Hepatocyte (in vitro differentiated cells): ENCODE measurements around the gene RPS15. TPM values are rescaled to one million over a fixed set of nuclear protein-coding genes. Genes with fewer than 3 reads are reported as not detected.
"Not testable (repeated sequence)": the region's sequence is repeated elsewhere in the genome, so short reads cannot be mapped to it uniquely, and the experiment has no call there.

Experiments
- DNase-seq: peaks from one replicate; pipeline ENCODE4 v3.0.0-alpha.2; 2016; ENCODE audit warnings: low spot score
- H2AFZ ChIP-seq: fragments of 200-600 bp; sonication (generic); 2 replicates; pipeline ENCODE4 v1.6.0; 2016; ENCODE audit warnings: antibody characterized with exemption, mild to moderate bottlenecking
- H3K27ac ChIP-seq: fragments of 200-600 bp; sonication (generic); 2 replicates; pipeline ENCODE4 v1.5.1; 2016; ENCODE audit warnings: mild to moderate bottlenecking
- H3K27me3 ChIP-seq: fragments of 200-600 bp; sonication (generic); 2 replicates; pipeline ENCODE4 v1.6.1; 2016
- H3K36me3 ChIP-seq: fragments of 200-600 bp; sonication (generic); replicated peaks from 2 replicates; pipeline ENCODE4 v1.5.1; 2016; ENCODE audit warnings: low read depth; ENCODE audit not compliant: insufficient read depth
- H3K4me1 ChIP-seq: fragments of 200-600 bp; sonication (generic); 2 replicates; pipeline ENCODE4 v1.5.1; 2016; ENCODE audit warnings: mild to moderate bottlenecking, moderate library complexity; ENCODE audit not compliant: insufficient read depth
- H3K4me2 ChIP-seq: fragments of 200-600 bp; sonication (generic); 2 replicates; pipeline ENCODE4 v1.6.0; 2016
- H3K4me3 ChIP-seq: fragments of 200-600 bp; sonication (generic); 2 replicates; pipeline ENCODE4 v1.5.1; 2016; ENCODE audit warnings: mild to moderate bottlenecking
- H3K79me2 ChIP-seq: fragments of 200-600 bp; sonication (generic); 2 replicates; pipeline ENCODE4 v1.6.0; 2017; ENCODE audit warnings: mild to moderate bottlenecking
- H3K9me2 ChIP-seq: fragments of 200-600 bp; sonication (generic); replicated peaks from 2 replicates; pipeline ENCODE4 v1.6.0; 2017; ENCODE audit warnings: mild to moderate bottlenecking; ENCODE audit not compliant: insufficient read depth
- H3K9me3 ChIP-seq: fragments of 200-600 bp; sonication (generic); 2 replicates; pipeline ENCODE4 v1.5.1; 2016; ENCODE audit warnings: low read depth, mild to moderate bottlenecking
- H4K20me1 ChIP-seq: fragments of 200-600 bp; sonication (generic); 2 replicates; pipeline ENCODE4 v1.6.0; 2016; ENCODE audit warnings: mild to moderate bottlenecking; ENCODE audit not compliant: insufficient read depth, poor library complexity, severe bottlenecking
- CTCF ChIP-seq: fragments of 200-600 bp; sonication (generic); IDR thresholded peaks from 2 replicates; pipeline ENCODE4 v1.5.1; 2016; ENCODE audit warnings: antibody characterized with exemption, mild to moderate bottlenecking; ENCODE audit not compliant: poor library complexity
- EZH2 ChIP-seq: fragments of 200-600 bp; sonication (generic); IDR thresholded peaks from 2 replicates; pipeline ENCODE4 v1.6.1; 2016; ENCODE audit warnings: antibody characterized with exemption, mild to moderate bottlenecking, borderline replicate concordance
- EZH2phosphoT487 ChIP-seq: fragments of 200-600 bp; sonication (generic); IDR thresholded peaks from one replicate; pipeline ENCODE4 v1.6.1; 2018; ENCODE audit warnings: antibody characterized with exemption, mild to moderate bottlenecking, low read depth, moderate library complexity; ENCODE audit not compliant: unreplicated experiment, severe bottlenecking
- WGBS: methylation state at CpG from one replicate; pipeline ENCODE4 v1.1.6; 2016; ENCODE audit warnings: low lambda C conversion rate; ENCODE audit errors: missing lambda C conversion rate; 5-methylcytosine and 5-hydroxymethylcytosine counted together
- polyA plus RNA-seq: library from polyadenylated mRNA; unstranded; fragments of >200 nt; fragmentation: Nextera tagmentation; extraction: Ambion mirVana; gene quantifications from 2 replicates; pipeline ENCODE4 v1.2.1, GENCODE V29; 2016
- total RNA-seq: library from RNA; depleted of rRNA; stranded (reverse); fragments of >200 nt; gene quantifications from 2 replicates; pipeline ENCODE4 v1.2.3, GENCODE V29; 2014

RPS15 gene
- total and polyA plus RNA-seq, 2 experiments from 2014 or later: 938 to 1,556 TPM

DNA sequence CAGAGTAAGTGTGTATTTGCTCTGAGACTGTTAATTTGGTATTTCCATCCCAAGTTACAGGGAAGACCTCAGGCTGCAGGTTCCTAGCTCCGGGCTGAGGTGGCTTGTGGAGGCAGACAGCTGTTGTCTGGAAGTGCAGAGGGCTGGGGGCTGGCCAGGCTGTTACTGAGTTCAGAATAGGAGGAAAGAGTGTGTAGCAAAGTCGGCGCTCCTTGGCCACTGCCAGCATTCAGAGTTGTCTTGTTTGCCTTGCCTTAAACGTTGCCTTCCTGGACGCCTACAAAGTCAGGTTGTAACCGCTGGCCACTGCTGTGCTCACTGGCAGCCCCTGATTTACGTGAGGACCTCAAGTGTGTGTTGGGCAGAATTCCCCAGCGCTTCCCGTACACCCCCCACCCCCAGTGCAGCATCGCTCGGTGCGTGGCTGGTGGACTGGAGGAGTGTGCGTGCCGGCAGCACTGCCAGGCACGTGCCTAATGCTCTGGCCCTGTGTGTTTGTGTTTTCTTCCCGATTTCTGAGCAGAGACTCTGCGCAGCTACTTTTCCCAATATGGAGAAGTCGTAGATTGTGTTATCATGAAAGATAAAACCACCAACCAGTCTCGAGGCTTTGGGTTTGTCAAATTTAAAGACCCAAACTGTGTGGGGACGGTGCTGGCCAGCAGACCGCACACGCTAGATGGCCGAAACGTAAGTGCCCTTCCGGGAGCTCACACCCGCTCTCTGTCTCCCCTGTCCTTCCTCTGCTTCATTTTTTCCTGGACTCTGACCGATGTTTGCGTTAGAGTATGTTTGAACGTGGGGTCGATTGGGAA is 20.3 kb upstream of the RPS15 start:
- H3K4me1 ChIP-seq: peaks cover 43% of the 10 kb centered on the region
- peaks cover 55% of the 10 kb centered on the region for H4K20me1 ChIP-seq
- H3K9me3 ChIP-seq: no peaks in the 10 kb centered on the region
- H3K79me2 ChIP-seq: peaks cover 90% of the 10 kb centered on the region
- H3K9me2 ChIP-seq: no peaks in the 10 kb centered on the region
- no peak overlapping the region for H2AFZ ChIP-seq
- H3K36me3 ChIP-seq: no peaks in the 10 kb centered on the region
- TF ChIP-seq EZH2 (no peak), CTCF (no peak), EZH2phosphoT487 (no peak)
- WGBS: 72% methylated on average over 30 of the region's 30 CpGs
- no peaks in the 10 kb centered on the region for H3K27me3 ChIP-seq
- DNase-seq: no peak
- peak overlapping the region; percentile 99 for H3K27ac ChIP-seq
- H3K4me2 ChIP-seq: peak overlapping the region; percentile 75
- H3K4me3 ChIP-seq: no peak overlapping the region

DNA sequence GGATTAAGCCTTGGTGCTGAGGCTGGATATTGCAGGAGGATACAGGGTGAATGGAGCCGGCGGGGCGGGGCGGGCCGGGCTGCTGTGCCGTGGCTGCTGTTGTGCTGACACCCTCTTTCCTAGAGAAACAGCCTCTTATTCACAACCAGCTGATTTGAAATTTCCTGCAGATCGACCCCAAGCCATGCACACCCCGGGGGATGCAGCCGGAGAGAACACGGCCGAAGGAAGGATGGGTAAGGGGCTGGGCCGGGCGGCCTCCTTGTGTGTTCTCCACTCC is 19.8 kb upstream of the RPS15 start:
- no peaks in the 10 kb centered on the region for H3K27me3 ChIP-seq

DNA sequence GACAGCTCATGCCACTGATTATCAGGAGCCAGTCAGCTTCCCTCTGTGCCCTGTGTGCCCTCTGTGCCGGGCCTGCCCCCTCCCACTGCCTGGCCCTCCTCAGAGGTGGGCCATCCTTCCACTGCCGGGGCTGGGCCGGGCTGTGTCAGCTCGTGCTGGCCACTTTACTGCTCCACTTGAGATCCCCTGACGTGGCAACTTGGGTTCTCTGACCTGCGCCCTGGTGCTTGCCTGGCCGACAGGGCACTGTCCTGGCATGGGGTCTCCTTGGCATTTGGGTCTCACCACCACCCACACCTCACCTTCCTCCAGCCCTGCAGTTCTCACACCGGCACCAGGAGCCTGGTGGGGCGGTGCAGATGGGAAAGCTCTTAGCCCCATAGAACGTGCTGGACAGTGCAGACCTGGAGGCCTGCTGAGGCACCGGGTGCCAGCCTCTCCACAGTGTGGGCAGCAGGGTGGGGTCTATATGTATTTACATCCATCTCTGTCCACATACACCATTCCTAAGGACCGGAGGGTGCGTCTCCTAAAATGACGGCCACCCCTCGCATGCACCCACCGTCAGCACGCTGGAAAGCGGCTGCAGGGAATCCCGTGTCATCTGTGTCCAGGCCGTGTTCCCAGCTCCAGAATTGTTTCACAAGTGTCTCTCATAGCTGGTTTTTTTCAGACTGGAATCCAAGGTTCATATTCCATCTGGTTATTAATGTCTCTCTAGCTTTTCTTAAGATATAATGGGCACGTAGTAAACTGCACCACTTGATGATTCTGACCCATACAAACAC is 19.1 kb upstream of the RPS15 start:
- peaks cover 46% of the 10 kb centered on the region for H3K4me1 ChIP-seq
- H3K4me3 ChIP-seq: no peak overlapping the region
- H3K27me3 ChIP-seq: no peaks in the 10 kb centered on the region
- no peak for DNase-seq
- H3K9me2 ChIP-seq: no peaks in the 10 kb centered on the region
- peak overlapping the region; percentile 99 for H3K27ac ChIP-seq
- H3K4me2 ChIP-seq: peak overlapping the region; percentile 75
- TF ChIP-seq CTCF (no peak), EZH2phosphoT487 (no peak), EZH2 (no peak)
- peaks cover 44% of the 10 kb centered on the region for H4K20me1 ChIP-seq
- WGBS: 94% methylated on average over 21 of the region's 21 CpGs
- H3K79me2 ChIP-seq: peaks cover 88% of the 10 kb centered on the region
- no peaks in the 10 kb centered on the region for H3K36me3 ChIP-seq
- H2AFZ ChIP-seq: no peak overlapping the region
- no peaks in the 10 kb centered on the region for H3K9me3 ChIP-seq

More for the DNA sequence above, 19.8 kb upstream of the RPS15 start:
- TF ChIP-seq EZH2 (no peak), EZH2phosphoT487 (no peak), CTCF (no peak)
- no peak for DNase-seq
- Histone ChIP-seq H3K4me1 (peaks cover 43% of the 10 kb centered on the region), H3K79me2 (peaks cover 90% of the 10 kb centered on the region), H3K27ac (peak overlapping the region; percentile 99), H3K9me3 (no peaks in the 10 kb centered on the region), H3K4me2 (peak overlapping the region; percentile 75), H3K36me3 (no peaks in the 10 kb centered on the region), H3K9me2 (no peaks in the 10 kb centered on the region), H3K4me3 (no peak overlapping the region), H4K20me1 (peaks cover 50% of the 10 kb centered on the region), H2AFZ (no peak overlapping the region)
- 89% methylated on average over 13 of the region's 13 CpGs for WGBS

GRCh38 chr19:1420085-1420484 is 18.1 kb upstream of the RPS15 start:
- H3K4me3 ChIP-seq, H2AFZ ChIP-seq, H3K9me3 ChIP-seq, H3K4me2 ChIP-seq, H3K27ac ChIP-seq, DNase-seq, H3K36me3 ChIP-seq, H3K9me2 ChIP-seq, H3K27me3 ChIP-seq: not testable (repeated sequence)
- WGBS: 99% methylated on average over 11 of the region's 43 CpGs
- peaks cover 45% of the 10 kb centered on the region for H4K20me1 ChIP-seq
- H3K4me1 ChIP-seq: peaks cover 45% of the 10 kb centered on the region
- peaks cover 88% of the 10 kb centered on the region for H3K79me2 ChIP-seq
